ENCODE measurements around the gene RSPO3.

Gene RSPO3

GRCh38 chr6:127103482-127103881, 15.0 kb upstream of the RSPO3 start:
- H3K4me3 ChIP-seq (ENCODE audit: low read length) = no peak overlapping the region
- DNase-seq (ENCODE audit: low read depth, low spot score) = no peak

GRCh38 chr6:127107916-127108315, 10.6 kb upstream of the RSPO3 start:
- H3K4me3 ChIP-seq (ENCODE audit: low read length) = no peak overlapping the region
- no peak for DNase-seq (ENCODE audit: low read depth, low spot score)

- H3K4me3 ChIP-seq (ENCODE audit: low read length) = no peak overlapping the region
- DNase-seq (ENCODE audit: low read depth, low spot score) = no peak
Measured at GRCh38 chr6:127110712-127111111, 7.8 kb upstream of the RSPO3 start.

GRCh38 chr6:127111526-127111925, 6.9 kb upstream of the RSPO3 start:
- no peak for DNase-seq (ENCODE audit: low read depth, low spot score)
- no peak overlapping the region for H3K4me3 ChIP-seq (ENCODE audit: low read length)

GRCh38 chr6:127114214-127114760, 4.2 kb upstream of the RSPO3 start:
- no peak overlapping the region for H3K4me3 ChIP-seq (ENCODE audit: low read length)
- DNase-seq (ENCODE audit: low read depth, low spot score) = no peak

- DNase-seq (ENCODE audit: low read depth, low spot score) = no peak
- H3K4me3 ChIP-seq (ENCODE audit: low read length) = no peak overlapping the region
Measured at GRCh38 chr6:127115084-127115655, 3.3 kb upstream of the RSPO3 start.

- DNase-seq (ENCODE audit: low read depth, low spot score) = no peak
- no peak overlapping the region for H3K4me3 ChIP-seq (ENCODE audit: low read length)
Measured at GRCh38 chr6:127115746-127116145, 2.7 kb upstream of the RSPO3 start.

- no peak overlapping the region for H3K4me3 ChIP-seq (ENCODE audit: low read length)
- DNase-seq (ENCODE audit: low read depth, low spot score) = no peak
Measured at GRCh38 chr6:127117979-127118297, 533 bp upstream of the RSPO3 start.

- DNase-seq (ENCODE audit: low read depth, low spot score) = no peak
- H3K4me3 ChIP-seq (ENCODE audit: low read length) = no peak overlapping the region
Measured at GRCh38 chr6:127119102-127120022, 891 bp downstream of the RSPO3 start.

- DNase-seq (ENCODE audit: low read depth, low spot score) = no peak
Measured at GRCh38 chr6:127120023-127120786, 1.7 kb downstream of the RSPO3 start.

GRCh38 chr6:127120787-127121636, 2.5 kb downstream of the RSPO3 start:
- no peak overlapping the region for H3K4me3 ChIP-seq (ENCODE audit: low read length)
- peak; percentile 59 for DNase-seq (ENCODE audit: low read depth, low spot score)

More at GRCh38 chr6:127120023-127120786, 1.7 kb downstream of the RSPO3 start:
- H3K4me3 ChIP-seq (ENCODE audit: low read length) = no peak overlapping the region

GRCh38 chr6:127121637-127121960, 3.1 kb downstream of the RSPO3 start:
- no peak overlapping the region for H3K4me3 ChIP-seq (ENCODE audit: low read length)
- DNase-seq (ENCODE audit: low read depth, low spot score) = no peak

- H3K4me3 ChIP-seq (ENCODE audit: low read length) = no peak overlapping the region
- DNase-seq (ENCODE audit: low read depth, low spot score) = no peak
Measured at GRCh38 chr6:127124172-127124571, 5.7 kb downstream of the RSPO3 start.

GRCh38 chr6:127124680-127125079, 6.2 kb downstream of the RSPO3 start:
- no peak overlapping the region for H3K4me3 ChIP-seq (ENCODE audit: low read length)
- no peak for DNase-seq (ENCODE audit: low read depth, low spot score)

GRCh38 chr6:127128066-127128465, 9.6 kb downstream of the RSPO3 start:
- no peak overlapping the region for H3K4me3 ChIP-seq (ENCODE audit: low read length)
- DNase-seq (ENCODE audit: low read depth, low spot score) = no peak

GRCh38 chr6:127129251-127129650, 10.8 kb downstream of the RSPO3 start:
- H3K4me3 ChIP-seq (ENCODE audit: low read length) = no peak overlapping the region
- no peak for DNase-seq (ENCODE audit: low read depth, low spot score)

GRCh38 chr6:127131275-127131674, 12.8 kb downstream of the RSPO3 start:
- DNase-seq (ENCODE audit: low read depth, low spot score) = no peak
- no peak overlapping the region for H3K4me3 ChIP-seq (ENCODE audit: low read length)

GRCh38 chr6:127131772-127132376, 13.4 kb downstream of the RSPO3 start:
- no peak overlapping the region for H3K4me3 ChIP-seq (ENCODE audit: low read length)
- DNase-seq (ENCODE audit: low read depth, low spot score) = no peak

GRCh38 chr6:127134136-127134535, 15.7 kb downstream of the RSPO3 start:
- H3K4me3 ChIP-seq (ENCODE audit: low read length) = no peak overlapping the region
- DNase-seq (ENCODE audit: low read depth, low spot score) = no peak
